ENCODE measurements around the gene PCDHGA8.

DNA sequence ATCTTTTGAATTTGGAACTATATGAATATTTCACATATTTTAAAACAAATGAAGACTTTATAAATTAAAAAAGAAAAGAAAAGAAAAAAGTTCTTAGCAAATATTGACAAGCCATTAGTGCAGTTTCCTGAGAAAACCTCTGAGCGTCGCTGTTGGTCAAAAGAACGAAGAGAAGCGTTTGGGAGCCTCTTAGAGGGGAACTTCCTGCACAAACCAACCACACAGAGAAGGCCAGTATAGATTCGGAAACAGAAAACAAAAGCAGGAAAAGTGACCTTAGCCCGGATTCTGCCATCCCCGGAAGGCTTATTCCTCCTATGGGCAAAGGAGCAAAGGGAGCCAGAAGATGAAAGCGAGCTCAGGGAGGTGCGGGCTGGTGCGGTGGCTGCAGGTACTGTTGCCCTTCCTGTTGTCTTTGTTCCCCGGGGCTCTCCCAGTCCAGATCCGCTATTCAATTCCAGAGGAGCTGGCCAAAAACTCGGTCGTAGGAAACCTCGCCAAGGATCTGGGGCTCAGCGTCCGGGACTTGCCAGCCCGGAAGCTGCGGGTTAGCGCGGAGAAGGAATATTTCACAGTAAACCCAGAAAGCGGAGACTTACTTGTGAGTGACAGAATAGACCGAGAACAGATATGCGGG, 32.5 kb upstream of the PCDHGA8 start, which contains the start of gene PCDHGB2:
- TF ChIP-seq, protein P1, sequence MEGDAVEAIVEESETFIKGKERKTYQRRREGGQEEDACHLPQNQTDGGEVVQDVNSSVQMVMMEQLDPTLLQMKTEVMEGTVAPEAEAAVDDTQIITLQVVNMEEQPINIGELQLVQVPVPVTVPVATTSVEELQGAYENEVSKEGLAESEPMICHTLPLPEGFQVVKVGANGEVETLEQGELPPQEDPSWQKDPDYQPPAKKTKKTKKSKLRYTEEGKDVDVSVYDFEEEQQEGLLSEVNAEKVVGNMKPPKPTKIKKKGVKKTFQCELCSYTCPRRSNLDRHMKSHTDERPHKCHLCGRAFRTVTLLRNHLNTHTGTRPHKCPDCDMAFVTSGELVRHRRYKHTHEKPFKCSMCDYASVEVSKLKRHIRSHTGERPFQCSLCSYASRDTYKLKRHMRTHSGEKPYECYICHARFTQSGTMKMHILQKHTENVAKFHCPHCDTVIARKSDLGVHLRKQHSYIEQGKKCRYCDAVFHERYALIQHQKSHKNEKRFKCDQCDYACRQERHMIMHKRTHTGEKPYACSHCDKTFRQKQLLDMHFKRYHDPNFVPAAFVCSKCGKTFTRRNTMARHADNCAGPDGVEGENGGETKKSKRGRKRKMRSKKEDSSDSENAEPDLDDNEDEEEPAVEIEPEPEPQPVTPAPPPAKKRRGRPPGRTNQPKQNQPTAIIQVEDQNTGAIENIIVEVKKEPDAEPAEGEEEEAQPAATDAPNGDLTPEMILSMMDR (IDR thresholded peaks at IDR 0.05; ENCODE audit: low read length) = no peak
- no peak for TF ChIP-seq EZH2 (IDR thresholded peaks at IDR 0.05; ENCODE audit: borderline replicate concordance, low read length)

All from OCI-LY1 (cell line).